Subcutaneous preadipocyte (primary cell): Measurements from ENCODE around the gene RAX. TPM values are rescaled to one million over a fixed set of nuclear protein-coding genes. Genes with fewer than 3 reads are reported as not detected.

ENCODE experiments used
- total RNA-seq: library from RNA; depleted of rRNA; stranded (reverse); fragments of >200 nt; gene quantifications from 2 replicates; pipeline ENCODE4 v1.2.3, GENCODE V29; 2012

The RAX gene
- total RNA-seq, result not detected in 2 replicates

GRCh38 chr18:59272891-59273758 lies at the start of gene RAX:
Gene RAX, minus strand, starts transcription at chr18:59273454. Its CDS starts 248 bp downstream, at chr18:59273206.

GRCh38 chr18:59318460-59319050 lies 45.3 kb upstream of the RAX start, which contains the start of gene CPLX4:
Gene CPLX4, minus strand, starts transcription at chr18:59318649. Its CDS starts 187 bp downstream, at chr18:59318462.

GRCh38 chr18:59219672-59220163 lies 53.5 kb downstream of the RAX start, which contains the start of gene GRP:
Gene GRP, plus strand, starts transcription at chr18:59220158. Its CDS starts 108 bp downstream, at chr18:59220266.

Other genes starting within 250 kb of the RAX start
- 10.2 and 11.4 TPM in 2 replicates for gene SEC11C, start 133.6 kb downstream of the RAX start, total RNA-seq
- gene GRP, start 53.3 kb downstream of the RAX start, total RNA-seq, result not detected in 2 replicates
- gene CPLX4, start 45.2 kb upstream of the RAX start, total RNA-seq, result not detected in 2 replicates
- 168 and 218 TPM in 2 replicates for gene LMAN1, start 85.8 kb upstream of the RAX start, total RNA-seq